GM18520 (cell line): Measurements from ENCODE around the gene C12orf50.
"Not testable (repeated sequence)": the region's sequence is repeated elsewhere in the genome, so short reads cannot be mapped to it uniquely, and the experiment has no call there.

Source experiments
- ATAC-seq: cut with Tn5 transposase; IDR thresholded peaks from one replicate; pipeline ENCODE4 v1.9.1; 2021; ENCODE audit not compliant: unreplicated experiment

C12orf50 gene

DNA sequence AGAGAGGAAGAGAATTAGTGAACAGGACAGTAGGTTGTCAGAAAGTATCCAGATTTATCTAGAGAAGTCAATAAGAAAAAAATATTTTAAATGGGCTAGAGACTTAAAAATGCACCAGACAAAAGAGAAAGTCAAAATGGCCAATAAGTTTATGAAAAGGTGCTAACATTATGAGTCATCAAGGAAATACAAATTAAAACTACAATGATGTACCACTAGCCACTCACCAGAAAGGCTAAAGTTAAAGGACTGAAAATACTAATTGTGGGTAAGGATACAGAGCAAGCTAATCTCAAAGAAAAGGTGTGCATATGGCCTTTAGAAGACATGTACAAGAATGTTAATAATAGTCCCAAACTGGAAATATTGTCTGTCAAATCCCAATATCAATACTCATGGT is 37.7 kb downstream of the C12orf50 start:
- ATAC-seq = no peak

DNA sequence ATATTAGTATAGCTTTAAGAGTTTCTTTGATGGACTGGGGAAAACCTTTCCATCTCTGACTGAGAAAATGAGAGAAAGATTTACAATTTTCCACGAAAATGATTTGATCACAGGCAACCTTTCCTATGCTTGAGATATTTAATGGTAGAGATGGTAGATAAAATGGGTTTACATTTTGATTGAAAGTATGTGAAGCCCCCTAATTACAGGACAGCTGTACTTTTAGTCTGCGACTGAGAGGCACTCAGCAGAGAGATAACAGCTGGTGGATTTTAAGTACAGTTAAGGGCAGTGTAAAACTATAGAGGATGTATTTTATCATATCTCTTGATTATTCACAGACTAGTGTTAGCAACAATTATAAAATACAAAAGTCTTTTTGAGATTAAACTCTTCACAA is 40.7 kb downstream of the C12orf50 start:
- ATAC-seq = no peak

DNA sequence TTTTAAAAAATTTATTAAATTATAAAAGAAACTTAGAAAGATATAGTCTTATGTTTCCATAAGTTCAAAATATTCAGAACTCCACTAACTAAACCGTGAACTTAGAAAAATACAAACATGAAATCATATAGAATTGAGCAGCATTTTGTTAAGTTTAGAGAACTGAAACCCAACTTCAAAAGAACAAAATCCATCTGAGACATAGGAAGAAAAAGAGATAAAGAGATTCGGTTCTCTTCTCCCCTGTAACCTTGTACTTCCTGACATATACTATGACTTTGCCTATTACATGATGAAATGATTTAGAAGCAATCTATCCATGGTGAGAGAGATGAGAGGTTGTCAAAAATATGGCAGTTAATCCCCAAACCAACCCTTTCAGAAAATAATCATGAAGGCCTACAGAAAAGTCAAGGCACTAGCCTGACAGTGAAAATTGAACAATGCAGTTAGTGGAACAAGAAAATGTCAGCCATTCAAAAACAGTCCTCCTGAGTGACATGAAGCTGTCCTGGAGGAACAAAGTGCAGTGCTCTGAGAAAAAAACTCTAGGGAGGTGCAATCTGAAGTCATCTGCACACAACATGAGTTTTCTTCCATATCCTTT is 44.0 kb downstream of the C12orf50 start:
- ATAC-seq = no peak

DNA sequence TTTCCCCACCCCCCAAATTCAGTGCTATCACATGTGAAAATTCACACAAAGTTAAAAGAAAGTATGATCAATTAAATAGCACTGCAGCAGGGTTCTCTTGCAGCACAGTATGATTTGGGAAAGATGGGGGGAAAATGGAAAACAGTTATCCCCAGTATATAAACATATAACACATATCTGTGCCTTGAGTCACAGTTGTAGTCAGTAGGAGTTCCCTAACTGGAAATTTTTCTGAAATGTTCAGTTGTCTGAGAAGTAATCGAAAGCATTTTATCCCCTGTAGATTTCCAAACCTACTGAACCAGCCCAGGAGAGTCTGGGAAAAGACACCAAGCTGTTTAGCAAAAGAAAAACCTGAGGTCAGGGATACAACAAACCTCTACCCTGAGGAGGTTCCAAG is 47.0 kb downstream of the C12orf50 start:
- no peak for ATAC-seq

DNA sequence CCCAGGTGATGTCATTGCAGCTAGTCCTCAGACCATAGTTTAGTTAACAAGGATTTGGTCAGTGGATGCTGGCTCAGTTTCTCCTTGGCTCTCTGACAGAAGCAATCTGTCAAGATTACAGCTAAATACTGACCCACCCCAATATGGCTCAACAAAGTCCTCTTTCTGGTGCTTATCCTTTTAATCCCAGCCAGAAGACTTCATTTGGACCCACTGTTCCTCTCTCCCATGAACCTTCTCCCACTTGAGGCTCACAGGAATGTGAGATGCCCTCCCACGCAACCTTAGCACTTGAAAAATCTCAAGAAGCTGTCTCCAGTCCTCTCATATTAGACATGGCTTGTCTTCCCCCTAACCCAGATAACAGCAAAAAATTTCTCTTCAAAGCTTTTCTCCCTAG is 47.7 kb downstream of the C12orf50 start:
- no peak for ATAC-seq

DNA sequence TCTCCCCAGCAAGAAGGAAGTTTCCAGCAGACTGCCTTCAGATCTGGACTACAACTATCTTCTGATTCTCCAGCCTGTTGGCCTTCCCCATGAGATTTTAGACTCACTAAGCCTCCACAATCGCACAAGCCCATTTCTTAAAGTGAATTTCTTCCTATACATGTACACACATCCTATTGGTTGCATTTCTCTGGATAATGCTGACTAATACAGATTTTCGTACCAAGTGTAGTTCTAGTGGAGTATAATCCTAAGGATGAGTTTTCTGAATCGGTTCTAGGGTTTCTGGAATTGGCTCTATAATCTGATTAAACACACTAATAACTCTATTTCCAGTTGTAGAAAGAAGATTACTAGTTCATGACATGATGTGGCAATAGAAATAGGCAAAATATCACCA is 53.3 kb downstream of the C12orf50 start:
- ATAC-seq = no peak

DNA sequence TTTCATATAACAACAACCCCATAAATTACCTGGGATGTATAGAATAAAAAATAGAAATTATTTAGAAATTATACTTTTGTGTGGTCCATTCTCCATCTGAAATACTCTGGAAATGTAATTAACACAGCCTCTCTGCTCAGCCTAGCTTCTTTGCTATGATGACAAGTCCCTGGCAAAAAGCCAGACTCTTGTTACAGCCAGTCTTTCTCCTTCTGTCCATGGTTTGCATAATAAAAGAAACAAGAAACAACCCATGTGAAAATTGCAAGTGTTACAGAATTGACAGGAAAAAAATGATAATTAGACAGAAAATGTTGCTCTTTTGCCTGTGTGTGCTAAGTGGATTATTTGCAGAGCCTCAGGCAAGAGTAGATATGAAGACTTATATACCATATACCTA is 61.3 kb downstream of the C12orf50 start:
- no peak for ATAC-seq

DNA sequence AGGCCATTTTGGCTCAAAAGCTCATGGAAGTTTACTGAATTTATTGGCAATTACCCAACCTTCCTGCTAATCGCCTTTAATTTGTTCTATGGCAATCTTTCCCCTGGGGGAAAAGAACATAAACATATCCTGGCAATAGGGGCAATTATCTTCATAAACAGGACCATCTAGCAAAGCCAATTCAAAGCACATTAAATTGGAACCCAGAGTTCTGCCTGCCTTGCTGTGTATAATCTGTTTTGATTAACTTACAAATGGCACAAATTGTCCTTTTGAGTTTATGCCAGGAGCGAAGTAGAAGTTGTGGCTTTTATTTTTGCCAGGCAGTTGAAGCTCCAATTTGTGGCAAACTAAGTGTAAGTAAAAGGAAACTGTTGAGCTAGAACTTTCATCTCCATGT is 68.6 kb downstream of the C12orf50 start:
- ATAC-seq = no peak

DNA sequence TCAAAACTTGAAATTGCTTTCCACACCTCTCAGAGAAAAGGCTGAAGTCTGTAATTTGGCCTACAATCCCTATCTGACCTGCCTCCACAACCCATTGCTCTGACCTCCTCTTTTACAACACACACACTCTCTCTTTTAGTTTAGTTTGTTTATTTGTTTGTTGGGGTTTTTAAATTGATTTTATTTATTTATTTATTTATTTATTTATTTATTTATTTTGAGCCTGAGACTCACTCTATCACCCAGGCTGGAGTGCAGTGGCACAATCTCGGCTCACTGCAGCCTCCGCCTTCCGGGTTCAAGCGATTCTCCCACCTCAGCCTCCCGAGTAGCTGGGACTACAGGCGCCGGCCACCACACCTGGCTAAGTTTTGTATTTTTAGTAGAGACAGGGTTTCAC is 75.2 kb downstream of the C12orf50 start:
- not testable (repeated sequence) for ATAC-seq

DNA sequence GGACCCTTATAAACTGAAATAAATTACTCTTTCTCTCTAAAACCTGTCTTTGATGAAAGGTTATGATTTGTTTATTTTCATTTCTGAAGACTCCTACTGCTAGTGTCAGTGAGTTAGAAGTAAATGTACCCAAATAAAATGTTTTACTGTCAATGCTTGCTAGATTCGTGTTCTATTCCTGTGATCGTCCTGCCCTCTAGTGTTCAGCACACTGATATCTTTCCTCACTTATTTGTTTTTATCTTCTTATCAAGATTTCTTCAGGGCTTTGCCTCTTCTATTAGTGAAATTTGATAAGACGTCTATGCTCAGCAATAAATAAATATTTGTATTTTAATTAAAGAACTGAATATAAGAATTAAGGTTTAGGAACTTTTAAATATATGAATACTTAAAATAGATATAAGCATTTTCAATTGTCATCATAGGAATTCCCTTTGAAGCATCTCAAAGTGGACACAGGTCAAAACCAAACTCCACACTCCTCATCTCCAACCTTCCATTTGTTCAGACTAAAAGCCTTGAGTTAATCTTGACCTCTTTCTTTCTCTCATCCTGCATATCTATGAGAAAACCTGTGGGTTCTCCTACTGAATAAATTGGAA is 75.8 kb downstream of the C12orf50 start:
- no peak for ATAC-seq

DNA sequence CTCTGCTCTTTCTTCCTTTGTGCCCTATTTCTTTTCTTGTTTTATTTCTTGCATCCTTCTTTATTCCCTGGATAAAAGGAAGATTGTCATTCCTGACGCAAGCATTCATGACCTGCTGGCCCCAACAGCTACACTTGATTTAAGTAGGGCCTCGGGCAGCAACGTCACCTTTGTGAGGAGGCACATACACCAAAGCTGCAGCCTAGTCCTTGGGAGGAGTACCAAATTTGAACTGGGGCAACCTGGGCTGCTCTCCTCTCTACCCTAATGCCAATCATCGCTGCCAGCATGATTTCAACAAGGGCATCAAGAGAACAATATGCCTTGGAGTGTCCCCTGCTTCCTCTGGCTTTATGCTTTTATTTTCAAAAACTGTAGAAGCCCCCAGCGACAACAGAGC is 76.4 kb downstream of the C12orf50 start:
- ATAC-seq = no peak

DNA sequence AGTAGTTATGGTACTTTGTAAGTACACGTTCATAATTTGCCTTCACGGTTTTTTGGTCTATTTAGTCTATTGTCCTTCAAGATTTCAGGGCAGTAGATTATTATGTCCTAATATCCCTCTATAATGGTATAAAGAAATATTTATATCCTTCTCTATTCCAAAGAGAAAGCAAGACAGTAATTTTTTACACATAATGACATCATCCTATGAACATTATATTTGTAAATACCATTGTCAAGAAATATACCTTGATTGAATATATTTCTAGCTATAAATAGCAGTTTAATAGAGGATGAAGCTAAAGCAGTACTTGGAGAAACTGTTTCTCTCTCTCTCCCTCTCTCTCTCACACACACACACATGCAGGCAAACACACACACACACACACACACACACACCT is 77.0 kb downstream of the C12orf50 start:
- no peak for ATAC-seq

DNA sequence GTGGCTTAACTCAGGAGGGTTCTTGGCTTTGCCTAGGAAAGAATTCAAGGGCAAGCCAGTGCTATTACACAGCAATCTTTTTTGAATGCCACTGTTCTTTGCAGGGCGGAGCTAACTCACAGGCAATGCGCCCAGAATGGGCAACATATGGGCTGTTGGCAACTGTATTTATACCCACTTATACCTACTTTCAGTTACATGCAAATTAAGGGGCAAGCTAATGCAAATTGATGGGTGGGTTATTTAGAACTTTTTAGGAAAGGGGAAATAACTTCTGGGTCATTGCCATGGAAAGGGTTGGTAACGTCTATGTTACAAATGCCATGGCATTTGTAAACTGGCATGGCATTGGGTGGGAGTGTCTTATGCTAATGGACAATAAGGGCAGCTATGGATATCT is 85.4 kb downstream of the C12orf50 start:
- ATAC-seq = no peak

DNA sequence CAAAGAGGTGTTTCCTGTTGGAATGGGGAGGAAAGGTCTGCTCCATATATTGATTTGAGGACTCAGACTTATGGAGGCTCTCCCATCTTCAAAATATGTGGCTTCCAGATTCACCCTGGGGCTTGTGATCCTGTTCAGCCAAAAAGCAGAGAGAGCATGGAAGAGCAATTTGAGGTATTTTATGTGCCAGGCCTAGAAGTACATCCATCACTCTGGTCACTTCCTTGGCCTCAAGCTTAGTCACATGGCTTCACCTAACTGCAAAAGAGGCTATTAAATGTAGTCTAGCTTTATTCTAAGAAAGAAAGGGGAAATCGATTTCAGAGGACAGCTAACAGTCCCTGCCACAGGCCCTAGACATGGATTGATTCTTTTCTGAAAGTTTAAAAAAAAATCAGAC is 86.2 kb downstream of the C12orf50 start:
- no peak for ATAC-seq

DNA sequence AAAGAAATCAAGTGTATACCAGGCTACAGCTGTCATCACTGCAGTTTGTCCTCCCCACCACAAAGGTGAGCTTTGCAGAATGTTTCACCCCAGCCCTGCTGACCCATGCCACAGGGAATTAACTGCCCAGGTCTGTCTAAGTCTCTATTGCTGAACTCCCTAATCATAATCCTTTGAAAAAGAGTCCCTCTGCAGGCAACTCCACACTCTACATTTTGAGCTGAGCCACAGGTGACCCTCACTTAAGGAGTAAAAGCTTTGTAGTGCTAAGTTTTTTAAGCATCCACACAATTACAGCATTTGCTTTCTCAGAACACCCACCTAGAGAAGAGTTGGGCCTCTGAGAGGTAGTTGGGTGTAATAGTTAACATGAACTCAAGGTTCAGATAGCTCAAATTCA is 90.0 kb downstream of the C12orf50 start:
- no peak for ATAC-seq

DNA sequence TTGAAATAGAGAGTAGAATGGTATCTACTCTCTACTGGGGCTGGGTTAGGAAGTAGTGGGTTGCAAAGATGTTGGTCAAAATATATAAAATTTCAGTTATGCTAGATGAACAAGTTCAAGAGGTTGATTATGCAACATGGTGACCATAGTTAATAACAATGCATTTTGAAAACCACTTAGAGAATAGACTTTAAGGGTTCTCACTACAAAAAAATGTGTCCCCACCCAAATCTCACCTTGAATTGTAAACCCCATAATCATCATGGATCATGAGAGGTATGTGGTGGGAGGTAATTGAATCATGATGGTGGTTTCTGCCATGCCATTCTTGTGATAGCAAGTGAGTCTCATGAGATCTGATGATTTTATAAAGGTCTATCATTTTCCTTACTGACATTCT is 94.0 kb downstream of the C12orf50 start:
- no peak for ATAC-seq

DNA sequence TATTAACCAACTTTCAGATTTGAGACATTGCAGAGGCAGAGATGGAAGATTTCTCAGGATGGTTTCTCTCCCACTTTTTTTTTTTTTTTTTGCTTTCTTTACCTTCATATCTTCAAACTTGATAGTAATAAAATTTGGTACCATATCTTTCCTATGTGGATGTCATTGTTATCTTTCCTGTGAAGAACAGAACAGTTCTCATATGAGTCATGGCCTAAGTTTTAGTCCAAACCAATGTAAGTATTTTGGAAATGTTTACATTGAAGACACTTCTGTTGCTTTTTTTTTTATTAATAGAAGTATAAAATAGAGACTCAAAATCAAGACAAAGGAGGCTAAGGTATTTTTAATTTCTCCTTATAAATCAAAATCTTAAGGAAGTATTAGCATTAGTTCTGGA is 95.2 kb downstream of the C12orf50 start:
- no peak for ATAC-seq

DNA sequence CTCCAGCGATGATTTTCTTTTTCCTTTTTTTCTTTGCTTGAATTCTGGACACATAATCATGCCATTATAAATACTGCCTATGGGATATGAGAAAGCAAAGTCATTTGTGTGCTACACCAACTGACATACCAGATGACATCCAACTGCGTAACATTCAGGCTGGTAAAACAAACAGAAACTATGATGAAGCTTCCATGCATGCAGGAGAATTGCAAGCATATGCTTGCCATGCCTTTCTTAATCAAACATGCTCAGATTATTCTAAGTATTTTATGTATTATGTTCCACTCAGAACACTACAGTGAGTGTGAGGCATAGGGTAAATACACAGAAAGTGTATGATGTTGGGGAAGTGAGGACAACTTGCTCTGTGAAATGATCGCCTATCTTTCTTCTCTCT is 97.4 kb downstream of the C12orf50 start:
- ATAC-seq = no peak

DNA sequence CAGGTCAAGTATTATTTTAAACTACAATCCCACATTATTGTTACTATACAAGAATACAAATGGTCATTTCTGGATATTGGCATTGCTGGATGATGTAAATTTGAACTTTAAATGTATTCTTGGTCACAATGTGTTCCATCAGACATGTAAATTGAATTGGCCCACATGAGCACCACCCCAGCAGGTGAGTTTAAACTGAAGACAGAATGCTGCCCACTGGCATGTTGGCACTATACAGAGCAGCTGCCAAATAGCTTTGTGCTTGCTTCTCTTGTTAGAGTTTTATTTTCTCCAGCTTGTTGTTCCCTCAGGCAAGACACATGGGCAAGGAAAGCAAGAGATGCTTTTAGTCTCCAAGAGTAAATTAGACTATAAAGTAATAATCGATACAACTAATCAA is 98.6 kb downstream of the C12orf50 start:
- no peak for ATAC-seq
